GM12878 (cell line): ENCODE measurements around the gene TBC1D5. TPM values are rescaled to one million over a fixed set of nuclear protein-coding genes. Genes with fewer than 3 reads are reported as not detected.

Source experiments
- ATAC-seq: fragments of 200-7000 bp; cut with Tn5 transposase; 3 replicates; pipeline ENCODE4 v1.9.1; 2020; ENCODE audit warnings: mild to moderate bottlenecking, moderate library complexity
- BruUV-seq: library from RNA; stranded (reverse); fragments of 400-500 nt; replicated peaks from 2 replicates; lab custom pipeline; 2021; lab: Mats Ljungman, UMichigan
- CTCF ChIA-PET: fragments of 300-600 bp; sonication (Branson Sonifier 250); formaldehyde crosslinking; extraction: SDS; loops from one replicate; lab custom pipeline; 2021; ENCODE audit warnings: inconsistent platforms; lab: Yijun Ruan, JAX
- POLR2A ChIA-PET: fragments of 350-600 bp; formaldehyde crosslinking; extraction: SDS; loops from one replicate; lab custom pipeline; 2021; ENCODE audit warnings: inconsistent platforms; lab: Charles Lee
- RAD21 ChIA-PET: fragments of 300-600 bp; sonication (Branson Sonifier 250); formaldehyde crosslinking; loops from one replicate; lab custom pipeline; 2023; ENCODE audit warnings: antibody characterized with exemption; ENCODE audit not compliant: unreplicated experiment; lab: Charles Lee
- SMC1A ChIA-PET: fragments of 300-600 bp; sonication (Branson Sonifier 250); formaldehyde crosslinking; loops from one replicate; lab custom pipeline; 2023; ENCODE audit not compliant: unreplicated experiment, uncharacterized antibody; lab: Charles Lee
- DNase-seq: peaks from one replicate; pipeline ENCODE4 v3.0.0-alpha.2; 2011; ENCODE audit warnings: low read depth, low spot score
- FAIRE-seq: peaks from 3 replicates; lab custom pipeline; 2011; peaks lifted over from hg19 to GRCh38; lab: Jason Lieb, UNC
- H2AFZ ChIP-seq: 2 replicates; pipeline ENCODE4 v1.6.0; 2011; ENCODE audit warnings: low read depth, low read length, control low read depth; ENCODE audit not compliant: control insufficient read depth
- H3K27ac ChIP-seq: 2 replicates; pipeline ENCODE4 v1.5.1; 2011; ENCODE audit warnings: control low read depth; ENCODE audit not compliant: control insufficient read depth, insufficient read depth
- H3K27me3 ChIP-seq, 2 experiments: replicated peaks in 1 of 2; 2 replicates each; pipeline versions ENCODE4 v1.6.0 to v1.6.1; 2011; ENCODE audit warnings: low read length in 1 of 2; ENCODE audit not compliant: control insufficient read depth in 2 of 2, insufficient read depth in 2 of 2
- H3K36me3 ChIP-seq, 2 experiments: 2 replicates each; pipeline ENCODE4 v1.5.1; 2011; ENCODE audit warnings: low read length in 1 of 2; ENCODE audit not compliant: control insufficient read depth in 2 of 2, insufficient read depth in 2 of 2
- H3K4me1 ChIP-seq: 2 replicates; pipeline ENCODE4 v1.6.1; 2011; ENCODE audit warnings: mild to moderate bottlenecking, low read length, moderate library complexity, mixed read lengths; ENCODE audit not compliant: control insufficient read depth, insufficient read depth
- H3K4me2 ChIP-seq: 2 replicates; pipeline ENCODE4 v1.6.0; 2011; ENCODE audit warnings: control low read depth; ENCODE audit not compliant: control insufficient read depth, insufficient read depth
- H3K4me3 ChIP-seq: fragments of 200-600 bp; sonication (generic); 2 replicates; pipeline ENCODE4 v1.5.1; 2016
- H3K79me2 ChIP-seq: 2 replicates; pipeline ENCODE4 v1.6.0; 2011; ENCODE audit warnings: low read length; ENCODE audit not compliant: control insufficient read depth, insufficient read depth
- H3K9ac ChIP-seq: 2 replicates; pipeline ENCODE4 v1.8.0; 2011; ENCODE audit warnings: low read length, control low read depth, mixed read lengths; ENCODE audit not compliant: control insufficient read depth, insufficient read depth
- H3K9me3 ChIP-seq: replicated peaks from 3 replicates; pipeline ENCODE4 v1.5.1; 2011; ENCODE audit warnings: mild to moderate bottlenecking, low read length; ENCODE audit not compliant: control insufficient read depth, insufficient read depth
- H4K20me1 ChIP-seq: 2 replicates; pipeline ENCODE4 v1.6.0; 2011; ENCODE audit not compliant: control insufficient read depth, insufficient read depth
- BACH1 ChIP-seq: fragments of 450-650 bp; IDR thresholded peaks from 2 replicates; pipeline ENCODE4 v1.6.1; 2017; ENCODE audit warnings: mild to moderate bottlenecking, borderline replicate concordance
- CBFB ChIP-seq: IDR thresholded peaks from 2 replicates; pipeline ENCODE4 v1.6.1; 2016; ENCODE audit warnings: antibody characterized with exemption, low read depth
- CREM ChIP-seq: IDR thresholded peaks from 2 replicates; pipeline ENCODE4 v1.6.1; 2014; ENCODE audit warnings: antibody characterized with exemption, low read depth
- EED ChIP-seq: sonication (generic); IDR thresholded peaks from 2 replicates; pipeline ENCODE4 v1.6.1; 2016; ENCODE audit warnings: antibody characterized with exemption, low read depth
- EGR1 ChIP-seq, 2 experiments: IDR thresholded peaks; 1 replicate in 1 of 2; 2 replicates in 1 of 2; pipeline ENCODE4 v1.6.1; 2011 to 2012; ENCODE audit warnings: low read depth in 2 of 2, low read length in 2 of 2, borderline replicate concordance in 1 of 2, mild to moderate bottlenecking in 1 of 2, moderate library complexity in 1 of 2
- ETV6 ChIP-seq, 2 experiments: fragments of 450-650 bp in 1 of 2; IDR thresholded peaks in 1 of 2; conservative IDR thresholded peaks in 1 of 2; 2 replicates each; pipeline ENCODE4 v1.6.1; 2014; ENCODE audit warnings: antibody characterized with exemption in 1 of 2, borderline replicate concordance in 1 of 2, low read depth in 1 of 2, mild to moderate bottlenecking in 1 of 2, moderate library complexity in 1 of 2
- HSF1 ChIP-seq: fragments of 150-350 bp; IDR thresholded peaks from 2 replicates; pipeline ENCODE4 v1.6.1; 2014; ENCODE audit warnings: mild to moderate bottlenecking, low read depth, low read length
- IKZF2 ChIP-seq, 2 experiments: fragments of 450-650 bp; IDR thresholded peaks; 2 replicates each; pipeline ENCODE4 v1.6.1; 2017; ENCODE audit warnings: mild to moderate bottlenecking in 2 of 2, moderate library complexity in 2 of 2
- MEF2A ChIP-seq: IDR thresholded peaks from 2 replicates; pipeline ENCODE4 v1.6.1; 2011; ENCODE audit warnings: low read depth, mild to moderate bottlenecking, low read length, moderate library complexity; ENCODE audit not compliant: insufficient read depth
- NBN ChIP-seq: fragments of 450-650 bp; IDR thresholded peaks from 2 replicates; pipeline ENCODE4 v1.6.1; 2016
- NFXL1 ChIP-seq: fragments of 450-650 bp; IDR thresholded peaks from 2 replicates; pipeline ENCODE4 v1.6.1; 2017; ENCODE audit warnings: antibody characterized with exemption, mild to moderate bottlenecking, borderline replicate concordance
- NFYB ChIP-seq: IDR thresholded peaks from 2 replicates; pipeline ENCODE4 v1.6.1; 2011; ENCODE audit warnings: low read depth, mild to moderate bottlenecking, low read length, improper control_type of control experiment, moderate library complexity; ENCODE audit not compliant: insufficient read depth
- POU2F2 ChIP-seq: IDR thresholded peaks from 3 replicates; pipeline ENCODE4 v1.6.1; 2011; ENCODE audit warnings: low read depth, mild to moderate bottlenecking, low read length, borderline replicate concordance
- RUNX3 ChIP-seq: IDR thresholded peaks from 2 replicates; pipeline ENCODE4 v1.6.1; 2012; ENCODE audit warnings: low read length, inconsistent platforms
- SIN3A ChIP-seq: IDR thresholded peaks from 2 replicates; pipeline ENCODE4 v1.6.1; 2012; ENCODE audit warnings: low read depth, low read length, improper control_type of control experiment
- USF1 ChIP-seq: IDR thresholded peaks from 2 replicates; pipeline ENCODE4 v1.6.1; 2011; ENCODE audit warnings: borderline replicate concordance, low read depth, mild to moderate bottlenecking, moderate library complexity, mixed read lengths, low read length; ENCODE audit not compliant: insufficient read depth; ENCODE audit errors: extremely low read length
- ZNF384 ChIP-seq: IDR thresholded peaks from 2 replicates; pipeline ENCODE4 v1.6.1; 2012; ENCODE audit warnings: low read depth, mild to moderate bottlenecking, low read length, improper control_type of control experiment, borderline replicate concordance
- WGBS: methylation state at CpG from one replicate; pipeline ENCODE4 v1.1.6; 2016; ENCODE audit warnings: low lambda C conversion rate; ENCODE audit not compliant: insufficient replicate concordance, insufficient coverage; ENCODE audit errors: missing lambda C conversion rate; 5-methylcytosine and 5-hydroxymethylcytosine counted together
- in situ Hi-C: fragments of 300-500 bp; cut with MboI; formaldehyde crosslinking; loops from 9 replicates; pipeline ENCODE4 v1.14.3; 2018; ENCODE audit warnings: mixed read lengths
- intact Hi-C: fragments of 100-400 bp; cut with micrococcal nuclease; formaldehyde crosslinking; loops from one replicate; pipeline ENCODE4 v1.14.2; 2022; ENCODE audit not compliant: unreplicated experiment
- polyA plus RNA-seq, 11 experiments: library from polyadenylated mRNA; depleted of rRNA in 4 of 11; unstranded in 6 of 11; stranded (reverse) in 5 of 11; fragments of >200 nt; fragmentation: Nextera tagmentation in 4 of 11; fragmentation: Illumina TruSeq in 1 of 11; extraction: Ambion mirVana in 4 of 11; extraction: Trizol in 1 of 11; gene quantifications; 1 replicate in 1 of 11; 2 replicates in 10 of 11; pipeline versions ENCODE4 v1.2.1 to v1.2.3, GENCODE V29; 2011 to 2016; ENCODE audit warnings: inconsistent platforms in 2 of 11, missing spikeins in 2 of 11, low read depth in 1 of 11
- total RNA-seq, 4 experiments: library from RNA; depleted of rRNA in 3 of 4; stranded (reverse); fragments of >200 nt in 3 of 4; fragmentation: Illumina TruSeq in 1 of 4; extraction: Trizol in 1 of 4; gene quantifications; 2 replicates each; pipeline versions ENCODE4 v1.2.1 to v1.2.3, GENCODE V29; 2013 to 2021

TBC1D5 gene
- total and polyA plus RNA-seq, 10 of the 15 experiments (the other 5 are each of a cell fraction or from before 2014, with no cell fraction given) = 5.5 to 61.0 (median 43.8) TPM

- Histone ChIP-seq H3K9me3 (no peaks in the 10 kb centered on the region), H3K9ac (peak overlapping the region; percentile 86), H3K79me2 (peaks cover 58% of the 10 kb centered on the region), H3K4me1 (peaks cover 7% of the 10 kb centered on the region; the same call in 1 of the 2 replicates), H4K20me1 (no peaks in the 10 kb centered on the region), H2AFZ (peak overlapping the region; percentile 84), H3K36me3 (peaks cover 0 to 4% of the 10 kb centered on the region in 2 experiments; a peak in 1 of 4 replicates), H3K27me3 (no peaks in the 10 kb centered on the region), H3K4me3 (peak overlapping the region; percentile 79), H3K27ac (peak overlapping the region; percentile 94), H3K4me2 (peak overlapping the region; percentile 78)
- ChIA-PET RAD21 (interaction anchor here (1.3 kb wide), 1 partner anchor 21 kb away, joined by 3 read pairs; no protein-coding TSS in a partner anchor), CTCF (interaction anchor here (1.2 to 2.1 kb wide), 3 partner anchors 31 to 100 kb away, joined by 3 to 10 read pairs (median 6); no protein-coding TSS in a partner anchor), SMC1A (interaction anchor here (0.9 kb wide), 1 partner anchor 226 kb away, joined by 3 read pairs; no protein-coding TSS in a partner anchor), POLR2A (interaction anchor here (1.2 to 1.7 kb wide), 2 partner anchors 23 to 77 kb away, joined by 4 to 7 read pairs; no protein-coding TSS in a partner anchor)
- no peak for ATAC-seq
- DNase-seq = no peak
- intact Hi-C loops (loop anchor here (2.0 to 10.0 kb wide), 5 partner anchors 99 to 1369 kb away; partner anchors contain the start of gene RFTN1), in situ Hi-C loops (loop anchor here (10.0 kb wide), 1 partner anchor 1227 kb away; the partner anchor contains the start of gene RFTN1)
- under 1% methylated on average over 17 of the region's 17 CpGs for WGBS
- FAIRE-seq = no peak
- no TSS peak for BruUV-seq
- TF ChIP-seq POU2F2 (no peak), RUNX3 (0 out of 2 replicates have a peak, but pooled peaks have one; percentile 2), NFYB (no peak), ZNF384 (peak; percentile 59), MEF2A (no peak), NFXL1 (no peak), EGR1 (IDR thresholded peaks at IDR 0.05; ENCODE audit: borderline replicate concordance in 1 of 2, low read depth in 2 of 2, low read length in 2 of 2) (no peak), NBN (no peak), ETV6 (conservative IDR thresholded peaks at IDR 0.05 in 1 of 2, IDR thresholded peaks at IDR 0.05 in 1 of 2; ENCODE audit: borderline replicate concordance in 1 of 2, low read depth in 1 of 2) (peak in 1 of 2 experiments; percentile 32; a peak in 1 of 4 replicates), HSF1 (no peak), BACH1 (no peak), SIN3A (no peak), CBFB (no peak), USF1 (no peak), EED (peak; percentile 61; the same call in 1 of the 2 replicates), IKZF2 (IDR thresholded peaks at IDR 0.05) (peak; percentile 12 to 49; a peak in 3 of 4 replicates), CREM (no peak)
These were observed 770 bp downstream of the TBC1D5 start for GRCh38 chr3:17741621-17742101.
